Hypothalamus (tissue), 51 donors: ENCODE results near the gene CCDC191.
A peak's percentile ranks its signal among the peaks of the same experiment; 100 is the strongest.

ENCODE experiments used
- DNase-seq, 51 donors: peaks; one replicate each; lab custom pipeline; 2025; lab: John Stamatoyannopoulos, UW

CCDC191 gene

DNA sequence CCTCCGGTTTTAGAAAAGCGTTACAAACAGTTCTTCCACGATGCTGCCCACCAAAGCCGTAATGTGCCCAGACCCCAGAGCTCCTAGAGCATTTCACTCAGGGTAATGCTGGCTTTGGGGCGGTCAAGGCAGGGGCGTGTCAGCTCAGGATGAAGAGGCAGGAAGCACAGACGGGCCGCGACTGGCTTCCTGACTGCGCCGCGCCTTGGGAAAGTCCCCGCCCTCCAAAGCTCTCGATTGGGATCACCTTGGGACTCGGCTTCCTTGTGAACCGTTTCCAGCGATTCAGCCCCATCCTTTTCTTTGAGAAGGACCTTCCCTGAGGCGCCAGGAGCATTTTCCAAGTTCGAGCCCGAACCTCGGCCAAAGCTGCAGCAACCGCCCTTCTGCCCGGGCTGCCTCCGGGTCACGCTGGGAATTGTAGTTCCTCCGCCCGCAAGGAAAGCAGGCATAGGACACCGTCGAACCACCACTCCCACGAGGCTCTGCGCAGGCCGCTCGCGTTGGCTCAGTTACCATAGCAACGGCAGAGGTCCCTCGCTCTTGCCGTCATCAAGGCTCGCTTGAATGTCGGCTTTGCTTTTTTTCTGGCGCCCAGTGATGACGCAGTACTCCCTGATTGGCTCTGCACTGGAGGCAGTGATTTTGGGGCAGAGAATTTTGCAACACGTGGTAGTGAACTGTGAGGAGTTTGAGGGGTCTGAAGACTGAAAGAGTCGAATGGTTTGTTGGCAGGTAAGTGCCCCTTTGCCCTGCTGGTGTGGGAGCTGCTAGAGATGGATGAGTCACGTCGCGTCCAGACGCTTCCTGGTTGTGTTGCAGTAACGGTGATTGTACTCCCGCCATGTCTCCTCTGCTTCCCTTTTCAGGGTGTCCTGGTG, at the start of gene CCDC191, which contains the start of gene QTRT2:
CCDC191 (minus strand) TSS at position 397 of the 881 bp plus-strand sequence; CDS start at position 337, 60 bp downstream.
QTRT2 (plus strand) TSS at position 608 of the 881 bp plus-strand sequence. CDS start 8,521 bp downstream, outside the sequence.
- DNase-seq = peak; percentile 80 to 100 (median 98)

GRCh38 chr3:114104414-114104813, 48.1 kb upstream of the CCDC191 start:
- no peak for DNase-seq

- DNase-seq = no peak
These were observed 47.5 kb upstream of the CCDC191 start for GRCh38 chr3:114103858-114104257.

DNA sequence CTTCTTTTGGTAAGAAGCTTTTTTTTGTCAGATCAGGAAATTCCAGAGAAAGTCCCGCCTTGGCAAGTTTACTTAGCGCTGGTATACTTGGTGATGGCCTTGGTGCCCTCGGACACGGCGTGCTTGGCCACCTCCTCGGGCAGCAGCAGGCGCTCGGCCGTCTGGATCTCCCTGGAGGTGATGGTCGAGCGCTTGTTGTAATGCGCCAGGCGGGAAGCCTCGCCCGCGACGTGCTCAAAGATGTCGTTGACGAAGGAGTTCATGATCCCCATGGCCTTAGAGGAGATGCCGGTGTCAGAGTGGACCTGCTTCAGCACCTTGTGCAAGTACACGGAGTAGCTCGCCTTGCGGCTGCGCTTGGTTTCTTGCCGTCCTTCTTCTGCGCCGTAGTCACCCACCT, 46.9 kb upstream of the CCDC191 start:
- no peak for DNase-seq

DNA sequence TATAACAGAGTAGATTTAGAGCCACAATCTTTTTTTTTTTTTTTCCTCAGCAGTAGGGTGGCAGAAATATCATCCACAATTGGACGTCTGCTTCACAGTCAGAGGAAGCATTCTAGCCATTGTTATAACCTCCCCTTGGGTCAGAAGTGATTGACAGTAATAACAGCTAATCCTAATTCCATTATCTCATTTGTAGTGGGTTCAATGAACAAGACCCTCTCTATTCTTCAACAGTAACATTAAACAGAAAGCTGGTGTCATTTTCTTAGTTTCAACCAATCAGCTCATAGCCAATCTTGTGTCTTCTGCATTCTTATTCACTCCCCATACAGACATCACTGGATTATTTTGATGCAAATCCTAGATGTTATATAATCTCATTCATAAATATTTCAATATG, 44.8 kb upstream of the CCDC191 start:
- DNase-seq = no peak

DNA sequence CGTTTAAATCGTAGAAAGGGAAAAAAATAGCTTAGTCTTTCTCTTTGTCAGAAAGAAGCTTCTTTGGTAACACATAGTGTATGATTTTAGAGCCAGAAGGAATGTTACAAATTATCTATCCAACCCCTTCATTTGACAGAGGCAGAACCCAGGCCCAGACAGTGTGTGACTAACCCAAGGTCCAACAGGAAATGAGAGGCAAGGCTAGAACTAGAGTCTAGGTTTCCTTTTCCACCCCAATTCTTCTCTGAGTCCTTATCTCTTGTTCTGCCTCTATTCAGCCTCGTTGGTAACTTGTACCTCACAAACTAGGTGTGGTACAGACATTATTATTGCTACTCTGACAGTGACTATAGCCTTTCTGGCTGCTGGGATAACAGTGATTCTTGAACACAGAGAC, 39.5 kb upstream of the CCDC191 start:
- no peak for DNase-seq

- DNase-seq = peak in 3 of 51 donors; percentile 1 to 6 (median 4)
These were observed 37.3 kb upstream of the CCDC191 start for GRCh38 chr3:114093596-114093995.

GRCh38 chr3:114093016-114093380, 36.7 kb upstream of the CCDC191 start:
- no peak for DNase-seq

GRCh38 chr3:114092151-114093015, 36.1 kb upstream of the CCDC191 start:
- DNase-seq = no peak

DNA sequence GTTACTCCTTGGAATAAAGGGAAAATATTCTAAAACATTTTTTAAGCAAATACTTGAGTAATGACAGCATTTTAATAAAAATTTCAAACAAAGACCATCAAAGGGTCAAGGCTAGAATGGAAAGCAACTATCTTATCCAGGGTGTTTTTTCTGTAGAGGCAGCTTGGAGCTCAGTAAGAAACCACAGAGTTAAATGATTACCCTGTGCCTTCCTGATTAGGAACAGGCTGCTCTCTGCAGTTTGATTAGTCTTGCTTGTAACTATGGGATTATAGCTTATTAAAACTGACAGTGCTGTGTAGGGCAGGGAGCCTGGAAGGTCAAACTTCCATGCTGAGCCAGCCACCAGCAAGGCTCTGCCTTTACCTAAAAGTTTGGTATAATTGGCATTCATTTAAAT, 33.3 kb upstream of the CCDC191 start:
- DNase-seq = no peak

DNA sequence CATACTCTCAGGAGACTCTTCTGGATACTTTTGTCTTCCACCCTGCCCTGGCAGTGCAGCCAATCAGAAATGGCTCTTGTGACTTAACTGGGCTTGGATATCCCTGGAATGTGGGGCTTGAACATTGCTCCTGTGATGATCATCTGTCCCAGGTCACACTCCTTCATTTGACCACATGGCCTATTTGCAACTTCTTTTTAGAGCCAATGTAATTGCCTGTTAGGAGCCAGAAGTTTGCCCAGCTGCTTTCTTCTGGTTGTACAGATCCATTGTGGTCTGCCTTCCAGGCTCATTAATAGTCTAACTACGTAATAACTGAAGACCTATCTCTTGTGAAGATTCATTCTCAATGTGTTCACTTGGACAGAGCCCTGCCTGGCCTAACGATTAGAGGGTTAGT, 30.0 kb upstream of the CCDC191 start:
- DNase-seq = no peak

DNA sequence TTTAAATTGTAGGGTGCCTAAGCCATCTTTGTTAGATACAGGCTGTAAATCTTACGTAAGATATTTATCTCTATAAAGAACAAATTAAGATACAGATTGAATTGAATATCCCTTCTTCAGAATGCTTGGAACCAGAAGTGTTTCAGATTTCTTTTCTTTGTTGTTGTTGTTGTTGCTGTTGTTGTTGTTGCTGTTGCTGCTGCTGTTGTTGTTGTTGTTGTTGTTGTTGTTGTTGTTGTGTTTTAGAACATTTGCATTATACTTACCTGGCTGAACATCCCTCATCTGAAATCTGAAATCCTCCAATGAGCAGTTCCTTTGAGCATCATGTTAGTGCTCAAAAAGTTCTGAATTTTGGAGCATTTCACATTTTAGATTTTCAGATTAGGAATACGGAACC, 26.8 kb upstream of the CCDC191 start:
- no peak for DNase-seq

DNA sequence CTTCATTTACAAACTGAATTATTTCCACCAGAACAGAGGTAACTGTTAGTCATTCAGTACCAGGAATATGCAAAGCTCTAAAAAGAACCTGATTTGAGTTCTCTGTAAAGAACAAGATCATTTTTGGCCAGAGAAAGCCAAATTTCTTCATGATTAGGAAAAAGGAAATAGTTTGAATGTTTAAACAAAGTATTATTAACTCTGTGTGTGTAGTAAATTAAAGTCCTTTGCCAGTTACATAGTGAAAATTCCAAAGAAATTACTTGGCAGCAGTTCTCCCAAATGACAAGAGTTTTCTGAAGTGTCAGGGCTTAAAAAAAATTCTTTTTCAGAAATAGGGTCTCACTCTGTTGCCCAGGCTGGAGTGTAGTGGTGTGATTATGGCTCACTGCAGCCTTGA, 24.7 kb upstream of the CCDC191 start:
- DNase-seq = no peak

- no peak for DNase-seq
These were observed 23.9 kb upstream of the CCDC191 start for GRCh38 chr3:114080201-114080600.

GRCh38 chr3:114079761-114080160, 23.4 kb upstream of the CCDC191 start:
- DNase-seq = no peak

DNA sequence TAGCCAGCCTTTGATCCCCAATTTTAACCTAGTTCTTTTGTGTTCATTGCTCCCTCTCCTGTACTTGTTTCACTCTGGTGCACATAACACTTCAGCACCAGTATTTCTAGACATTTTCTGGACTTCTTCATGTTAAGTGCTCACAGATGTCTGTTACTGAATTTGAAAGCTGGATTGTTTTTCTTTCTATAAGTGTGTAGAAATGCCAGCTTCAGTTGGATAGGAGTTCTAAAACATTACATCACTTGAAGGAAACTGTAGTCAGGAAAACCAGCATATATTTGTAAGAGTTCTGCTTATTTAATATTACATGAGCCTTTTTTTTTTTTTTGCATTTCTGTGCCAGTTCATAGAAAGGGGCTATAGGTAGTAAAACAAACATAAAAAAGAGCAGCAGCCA, 21.8 kb upstream of the CCDC191 start:
- no peak for DNase-seq

DNA sequence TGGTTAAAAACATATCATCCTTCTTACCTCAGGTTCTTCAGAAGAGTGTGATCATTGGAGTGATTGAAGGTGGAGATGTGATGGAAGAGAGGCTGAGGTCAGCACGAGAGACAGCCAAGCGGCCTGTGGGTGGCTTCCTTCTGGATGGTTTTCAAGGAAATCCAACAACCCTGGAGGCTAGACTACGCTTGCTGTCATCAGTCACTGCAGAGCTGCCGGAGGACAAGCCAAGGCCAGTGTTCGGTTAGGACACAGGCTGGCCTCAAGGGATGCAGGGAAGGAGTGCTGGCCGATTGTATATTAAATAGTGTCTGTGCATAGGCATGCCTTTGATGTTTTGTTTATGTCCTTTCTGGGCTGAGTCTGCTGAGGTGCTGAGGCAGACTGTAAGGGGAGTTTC, 20.4 kb upstream of the CCDC191 start:
- no peak for DNase-seq

- no peak for DNase-seq
These were observed 15.5 kb upstream of the CCDC191 start for GRCh38 chr3:114071786-114072185.

DNA sequence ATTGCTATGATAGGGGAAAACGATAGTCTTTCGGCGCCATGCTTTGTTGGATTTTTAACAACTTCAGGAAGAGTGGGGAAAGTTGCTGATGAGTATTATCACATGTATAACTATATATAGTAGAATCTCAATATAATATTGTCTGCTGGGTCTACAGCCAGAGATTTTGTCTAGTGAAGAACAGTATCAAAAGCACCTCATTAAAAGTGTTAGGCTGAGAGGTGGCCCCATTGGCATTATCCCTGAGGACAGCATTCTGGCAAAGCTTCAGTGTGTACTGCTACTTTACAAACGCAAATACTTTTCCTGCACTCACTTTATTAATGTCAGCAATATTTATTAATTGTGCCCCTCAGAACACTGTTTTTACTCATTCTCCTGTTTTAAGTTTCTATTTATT, 12.0 kb upstream of the CCDC191 start:
- DNase-seq = no peak

DNA sequence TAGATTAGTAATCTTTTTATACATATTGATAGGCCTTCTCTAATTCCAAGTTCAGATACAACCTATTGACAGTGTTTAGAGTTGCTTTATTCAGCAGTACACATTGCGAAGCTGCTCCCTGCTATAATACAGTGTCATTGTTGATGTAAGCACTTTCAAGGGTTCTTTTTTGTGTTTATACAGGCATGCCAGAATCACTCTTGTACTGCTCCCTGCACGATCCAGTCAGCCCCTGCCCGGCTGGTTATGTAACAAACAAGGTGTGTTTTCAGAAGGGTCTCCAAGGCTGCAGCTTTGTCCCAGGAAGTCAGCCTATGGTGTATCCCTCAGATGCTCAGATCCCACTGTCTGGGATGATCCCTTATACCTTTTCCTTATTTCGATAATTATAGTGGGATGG, 11.5 kb upstream of the CCDC191 start:
- no peak for DNase-seq

DNA sequence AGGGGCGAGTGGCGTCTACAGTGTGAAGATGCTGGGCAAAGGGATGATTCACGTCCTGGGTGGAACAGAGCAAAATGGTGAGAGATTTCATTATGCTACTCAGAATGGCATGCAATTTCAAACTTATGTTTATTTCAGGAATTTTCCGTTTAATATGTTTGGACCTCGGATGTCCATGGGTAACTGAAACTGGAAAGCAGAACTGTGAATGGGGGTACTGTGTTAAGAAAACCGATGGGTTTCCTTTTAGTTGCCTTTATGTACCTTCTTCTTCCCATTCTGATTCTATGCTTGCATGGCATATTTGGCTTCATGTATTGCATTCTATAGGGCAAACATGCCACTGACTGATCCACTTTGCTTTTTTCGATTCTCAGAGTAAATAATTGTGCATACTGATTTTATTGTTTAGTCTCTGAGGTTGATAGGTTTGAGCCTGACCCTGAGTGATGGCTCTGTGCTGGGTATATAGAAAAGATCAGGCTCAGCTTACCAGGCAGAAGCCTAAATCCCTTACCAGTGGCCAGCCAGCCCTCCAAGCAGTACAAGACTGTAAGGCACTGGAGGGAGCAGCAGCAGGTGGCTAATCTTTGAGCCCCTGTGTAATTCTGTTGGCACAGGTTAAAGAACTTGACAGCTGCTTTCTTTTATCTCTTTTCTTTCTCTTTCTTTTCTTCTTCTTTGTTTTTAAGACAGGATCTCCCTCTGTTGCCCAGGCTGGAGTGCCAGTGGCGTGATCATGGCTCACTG, 4.8 kb upstream of the CCDC191 start:
- no peak for DNase-seq
